ENCODE measurements around the gene SPINDOC.

- TF ChIP-seq CTCF (IDR thresholded peaks at IDR 0.05 in 2 of 3, conservative IDR thresholded peaks at IDR 0.05 in 1 of 3; ENCODE audit: borderline replicate concordance in 1 of 3, insufficient read depth in 1 of 3, low read depth in 2 of 3, low read length in 2 of 3), result no peak
- TF ChIP-seq YY1 (IDR thresholded peaks at IDR 0.05; ENCODE audit: extremely low read depth, insufficient replicate concordance, low read depth, low read length), result no peak
- no peak for TF ChIP-seq ATF3 (IDR thresholded peaks at IDR 0.05)
- TF ChIP-seq EGR1 (IDR thresholded peaks at IDR 0.05; ENCODE audit: low read depth), result no peak
- TF ChIP-seq RAD21 (IDR thresholded peaks at IDR 0.05; ENCODE audit: low read depth), result no peak
- TF ChIP-seq POLR2AphosphoS5 (IDR thresholded peaks at IDR 0.05; ENCODE audit: low read depth, low read length), result no peak
- TF ChIP-seq SP1 (IDR thresholded peaks at IDR 0.05; ENCODE audit: low read depth), result no peak
- TF ChIP-seq MAX (IDR thresholded peaks at IDR 0.05), result no peak
- TF ChIP-seq POLR2A (IDR thresholded peaks at IDR 0.05; ENCODE audit: borderline replicate concordance, extremely low read depth, insufficient read depth, insufficient read length), result no peak
- no peak for TF ChIP-seq EZH2 (IDR thresholded peaks at IDR 0.05)
- TF ChIP-seq FOSL1 (IDR thresholded peaks at IDR 0.05; ENCODE audit: low read depth), result no peak
- no peak for TF ChIP-seq ZNF274 (IDR thresholded peaks at IDR 0.05; ENCODE audit: low read depth, low read length)
- TF ChIP-seq ELF1 (IDR thresholded peaks at IDR 0.05; ENCODE audit: borderline replicate concordance, low read depth), result no peak
- no peak for TF ChIP-seq EZH2phosphoT487 (IDR thresholded peaks at IDR 0.05; ENCODE audit: borderline replicate concordance)
Observed at GRCh38 chr11:63821411-63821810, 8.2 kb downstream of the SPINDOC start.
